Measurements from ENCODE around the gene CEP128.

The CEP128 gene

GRCh38 chr14:80485764-80486163, 455.8 kb downstream of the CEP128 start:
- no peak for DNase-seq (ENCODE audit: low read depth in 3 of 3)

- DNase-seq (ENCODE audit: low read depth in 3 of 3) = no peak
These were observed 458.2 kb downstream of the CEP128 start for GRCh38 chr14:80483331-80483730.

GRCh38 chr14:80477388-80478160, 464.0 kb downstream of the CEP128 start:
- no peak for DNase-seq (ENCODE audit: low read depth in 3 of 3)

- DNase-seq (ENCODE audit: low read depth in 3 of 3) = no peak
These were observed 466.5 kb downstream of the CEP128 start for GRCh38 chr14:80475074-80475473.

- no peak for DNase-seq (ENCODE audit: low read depth in 3 of 3)
These were observed 473.0 kb downstream of the CEP128 start for GRCh38 chr14:80468331-80469122.

- no peak for DNase-seq (ENCODE audit: low read depth in 3 of 3)
These were observed 475.9 kb downstream of the CEP128 start for GRCh38 chr14:80465546-80466220.

- no peak for DNase-seq (ENCODE audit: low read depth in 3 of 3)
These were observed 476.9 kb downstream of the CEP128 start for GRCh38 chr14:80464531-80465149.

- DNase-seq (ENCODE audit: low read depth in 3 of 3) = no peak
These were observed 485.3 kb downstream of the CEP128 start for GRCh38 chr14:80456209-80456608.

GRCh38 chr14:80455031-80455430, 486.5 kb downstream of the CEP128 start:
- no peak for DNase-seq (ENCODE audit: low read depth in 3 of 3)

- DNase-seq (ENCODE audit: low read depth in 3 of 3) = no peak
These were observed 493.3 kb downstream of the CEP128 start for GRCh38 chr14:80448267-80448666.

GRCh38 chr14:80447392-80447791, 494.1 kb downstream of the CEP128 start:
- no peak for DNase-seq (ENCODE audit: low read depth in 3 of 3)
